ENCODE data around the gene SECTM1. TPM values are rescaled to one million over a fixed set of nuclear protein-coding genes. Genes with fewer than 3 reads are reported as not detected.

Gene SECTM1
- total and polyA plus RNA-seq, 9 of the 15 experiments (the other 6 are each of a cell fraction or from before 2014, with no cell fraction given), result 0.11 to 0.46 (median 0.18) TPM; not detected in 6

DNA sequence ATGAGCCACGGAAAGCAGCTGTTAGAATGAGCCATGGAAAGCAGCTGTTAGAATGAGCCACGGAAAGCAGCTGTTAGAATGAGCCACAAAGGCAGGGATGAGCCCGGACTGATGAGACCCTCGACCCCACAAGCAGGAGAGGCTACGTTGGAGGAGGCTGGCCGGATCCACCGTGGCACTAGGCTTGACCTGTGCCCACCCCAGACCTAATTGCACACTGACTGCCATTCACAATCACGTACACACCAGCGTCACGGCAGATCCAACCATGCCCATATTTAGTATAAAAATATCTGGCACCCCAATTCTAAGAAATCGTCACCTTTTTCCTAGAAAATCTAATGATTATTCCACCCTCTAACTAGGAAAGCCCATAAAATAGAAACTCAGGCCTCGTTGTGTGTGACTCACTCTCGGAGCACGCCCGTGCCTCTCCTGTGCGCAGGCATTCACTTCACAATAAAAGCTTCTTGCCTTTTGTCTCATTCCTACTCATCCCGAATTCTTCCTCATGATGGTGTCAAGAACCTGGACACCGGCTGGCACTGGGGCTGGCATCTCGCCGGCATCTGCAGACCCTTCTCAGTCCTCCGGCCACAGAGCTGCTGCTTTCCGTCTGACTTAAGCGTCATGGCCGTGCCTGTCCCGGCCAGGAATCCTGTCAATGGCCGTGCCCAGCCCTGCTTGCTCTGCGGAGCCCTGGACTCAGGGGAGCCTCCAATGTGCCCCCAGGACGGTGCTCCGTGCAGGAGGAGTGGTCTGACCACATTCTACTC is 5.5 kb upstream of the SECTM1 start (continued):
- no peak for TF ChIP-seq MEF2A (IDR thresholded peaks at IDR 0.05; ENCODE audit: control insufficient read depth, low read depth, low read length)
- TF ChIP-seq, protein P1, sequence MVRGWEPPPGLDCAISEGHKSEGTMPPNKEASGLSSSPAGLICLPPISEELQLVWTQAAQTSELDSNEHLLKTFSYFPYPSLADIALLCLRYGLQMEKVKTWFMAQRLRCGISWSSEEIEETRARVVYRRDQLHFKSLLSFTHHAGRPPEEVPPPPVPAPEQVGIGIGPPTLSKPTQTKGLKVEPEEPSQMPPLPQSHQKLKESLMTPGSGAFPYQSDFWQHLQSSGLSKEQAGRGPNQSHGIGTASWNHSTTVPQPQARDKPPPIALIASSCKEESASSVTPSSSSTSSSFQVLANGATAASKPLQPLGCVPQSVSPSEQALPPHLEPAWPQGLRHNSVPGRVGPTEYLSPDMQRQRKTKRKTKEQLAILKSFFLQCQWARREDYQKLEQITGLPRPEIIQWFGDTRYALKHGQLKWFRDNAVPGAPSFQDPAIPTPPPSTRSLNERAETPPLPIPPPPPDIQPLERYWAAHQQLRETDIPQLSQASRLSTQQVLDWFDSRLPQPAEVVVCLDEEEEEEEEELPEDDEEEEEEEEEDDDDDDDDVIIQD (CRISPR knock-in tag; IDR thresholded peaks at IDR 0.05), result no peak
- TF ChIP-seq SPI1 (IDR thresholded peaks at IDR 0.05; ENCODE audit: borderline replicate concordance, low read depth, low read length), result no peak
- peak in 1 of 2 experiments; percentile 22; a peak in 2 of 4 replicates for TF ChIP-seq HDAC1 (IDR thresholded peaks at IDR 0.05)
- peak; percentile 69 for TF ChIP-seq ZNF766 (CRISPR knock-in tag; conservative IDR thresholded peaks at IDR 0.05)
- 0 out of 2 replicates have a peak, but pooled peaks have one; percentile 26 for TF ChIP-seq ZSCAN32 (CRISPR knock-in tag; IDR thresholded peaks at IDR 0.05)
- TF ChIP-seq NFYB (IDR thresholded peaks at IDR 0.05; ENCODE audit: extremely low read depth, insufficient read length), result no peak
- TF ChIP-seq TCFL5 (CRISPR knock-in tag; conservative IDR thresholded peaks at IDR 0.05), result no peak
- TF ChIP-seq, protein P2, sequence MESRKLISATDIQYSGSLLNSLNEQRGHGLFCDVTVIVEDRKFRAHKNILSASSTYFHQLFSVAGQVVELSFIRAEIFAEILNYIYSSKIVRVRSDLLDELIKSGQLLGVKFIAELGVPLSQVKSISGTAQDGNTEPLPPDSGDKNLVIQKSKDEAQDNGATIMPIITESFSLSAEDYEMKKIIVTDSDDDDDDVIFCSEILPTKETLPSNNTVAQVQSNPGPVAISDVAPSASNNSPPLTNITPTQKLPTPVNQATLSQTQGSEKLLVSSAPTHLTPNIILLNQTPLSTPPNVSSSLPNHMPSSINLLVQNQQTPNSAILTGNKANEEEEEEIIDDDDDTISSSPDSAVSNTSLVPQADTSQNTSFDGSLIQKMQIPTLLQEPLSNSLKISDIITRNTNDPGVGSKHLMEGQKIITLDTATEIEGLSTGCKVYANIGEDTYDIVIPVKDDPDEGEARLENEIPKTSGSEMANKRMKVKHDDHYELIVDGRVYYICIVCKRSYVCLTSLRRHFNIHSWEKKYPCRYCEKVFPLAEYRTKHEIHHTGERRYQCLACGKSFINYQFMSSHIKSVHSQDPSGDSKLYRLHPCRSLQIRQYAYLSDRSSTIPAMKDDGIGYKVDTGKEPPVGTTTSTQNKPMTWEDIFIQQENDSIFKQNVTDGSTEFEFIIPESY (CRISPR knock-in tag; IDR thresholded peaks at IDR 0.05), result no peak
- TF ChIP-seq CBX1 (IDR thresholded peaks at IDR 0.05; ENCODE audit: low read depth), result no peak
- no peak for TF ChIP-seq ZNF121 (CRISPR knock-in tag; conservative IDR thresholded peaks at IDR 0.05)
- no peak for TF ChIP-seq ZNF79 (CRISPR knock-in tag; IDR thresholded peaks at IDR 0.05; ENCODE audit: low read depth)
- TF ChIP-seq TRIM28 (IDR thresholded peaks at IDR 0.05), result no peak
- TF ChIP-seq ZNF175 (CRISPR knock-in tag; IDR thresholded peaks at IDR 0.05; ENCODE audit: low read depth), result peak; percentile 77; the same call in 1 of the 2 replicates
- peak; percentile 80; the same call in 1 of the 2 replicates for TF ChIP-seq MTA3 (IDR thresholded peaks at IDR 0.05; ENCODE audit: borderline replicate concordance)
- TF ChIP-seq NCOR1 (IDR thresholded peaks at IDR 0.05), result peak; percentile 36; the same call in 1 of the 2 replicates
- no peak for TF ChIP-seq TCF7L2 (IDR thresholded peaks at IDR 0.05; ENCODE audit: low read depth, low read length)
- no peak for TF ChIP-seq PTRF (tag; IDR thresholded peaks at IDR 0.05)
- no peak for TF ChIP-seq STAT5B (CRISPR knock-in tag; IDR thresholded peaks at IDR 0.05)
- TF ChIP-seq NCOA4 (IDR thresholded peaks at IDR 0.05; ENCODE audit: partially characterized antibody), result no peak
- no peak for TF ChIP-seq NFIX (CRISPR knock-in tag; IDR thresholded peaks at IDR 0.05; ENCODE audit: low read depth)
- no peak for TF ChIP-seq NR4A1 (CRISPR knock-in tag; IDR thresholded peaks at IDR 0.05)
- peak; percentile 73; the same call in 1 of the 2 replicates for TF ChIP-seq NR4A1 (tag; IDR thresholded peaks at IDR 0.05)
